HG03571 (cell line): Measurements from ENCODE around the gene EGFR.

Experiments used
- ATAC-seq: cut with Tn5 transposase; IDR thresholded peaks from one replicate; pipeline ENCODE4 v1.9.1; 2021; ENCODE audit not compliant: unreplicated experiment

EGFR gene

DNA sequence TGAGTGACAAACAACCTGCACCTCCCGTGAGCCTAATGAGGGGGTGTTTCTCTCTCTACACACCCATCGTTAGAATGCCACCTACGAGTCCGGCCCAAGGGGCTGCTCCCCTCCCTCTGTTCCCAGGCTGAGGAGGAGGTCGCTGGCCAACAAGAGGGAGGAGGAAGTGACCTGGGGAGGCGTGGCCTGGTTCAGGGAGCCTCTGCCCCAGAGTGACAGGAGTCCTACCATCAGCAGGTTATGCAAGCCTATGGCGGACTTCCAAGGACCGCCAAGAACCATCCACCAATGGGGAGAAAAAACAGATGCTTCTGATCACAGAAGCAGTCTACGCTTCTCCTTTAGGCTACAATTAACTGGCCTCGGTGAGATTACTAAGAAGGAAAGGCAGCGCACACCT is 12.3 kb upstream of the EGFR start:
- ATAC-seq: no peak

- ATAC-seq: no peak
Measured at GRCh38 chr7:55013851-55014250, 5.0 kb upstream of the EGFR start.

GRCh38 chr7:55016061-55016745 is 2.6 kb upstream of the EGFR start:
- no peak for ATAC-seq

DNA sequence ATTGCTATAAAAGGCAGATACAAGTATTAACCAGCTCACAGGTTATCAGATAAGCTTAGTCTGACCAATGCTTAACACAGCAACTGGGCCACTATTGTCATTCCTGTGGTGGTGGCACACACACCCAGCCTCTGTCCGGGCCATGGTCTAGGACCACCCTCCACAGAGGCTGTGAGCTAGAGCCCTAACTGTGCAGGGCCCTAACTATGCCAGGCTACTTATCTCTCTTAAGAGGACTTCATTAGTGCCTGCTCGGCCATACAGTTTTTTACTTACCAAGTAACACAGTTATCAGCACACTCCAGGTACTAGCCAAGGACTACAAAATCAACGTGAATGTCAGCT is 2.1 kb upstream of the EGFR start:
- ATAC-seq: no peak

DNA sequence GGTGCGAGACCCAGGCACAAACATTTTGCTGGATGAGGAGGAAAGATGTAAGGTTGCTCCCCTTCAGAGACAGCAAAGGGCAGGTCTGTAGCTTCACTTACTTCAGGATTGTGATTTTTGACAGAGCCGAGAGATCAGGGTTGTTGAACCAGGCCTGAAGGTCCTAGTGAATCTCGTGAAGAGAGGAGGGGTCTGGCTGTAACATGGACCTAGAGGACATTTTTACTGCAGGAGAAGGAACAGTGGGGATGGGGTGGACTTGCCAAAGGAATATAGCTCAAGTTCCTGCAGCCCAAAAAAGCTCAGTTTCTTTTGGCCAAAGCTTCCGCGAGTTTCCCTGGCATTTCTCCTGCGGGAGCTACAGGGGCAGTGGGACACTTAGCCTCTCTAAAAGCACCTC is 976 bp upstream of the EGFR start:
- ATAC-seq: no peak

DNA sequence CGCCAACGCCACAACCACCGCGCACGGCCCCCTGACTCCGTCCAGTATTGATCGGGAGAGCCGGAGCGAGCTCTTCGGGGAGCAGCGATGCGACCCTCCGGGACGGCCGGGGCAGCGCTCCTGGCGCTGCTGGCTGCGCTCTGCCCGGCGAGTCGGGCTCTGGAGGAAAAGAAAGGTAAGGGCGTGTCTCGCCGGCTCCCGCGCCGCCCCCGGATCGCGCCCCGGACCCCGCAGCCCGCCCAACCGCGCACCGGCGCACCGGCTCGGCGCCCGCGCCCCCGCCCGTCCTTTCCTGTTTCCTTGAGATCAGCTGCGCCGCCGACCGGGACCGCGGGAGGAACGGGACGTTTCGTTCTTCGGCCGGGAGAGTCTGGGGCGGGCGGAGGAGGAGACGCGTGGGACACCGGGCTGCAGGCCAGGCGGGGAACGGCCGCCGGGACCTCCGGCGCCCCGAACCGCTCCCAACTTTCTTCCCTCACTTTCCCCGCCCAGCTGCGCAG is 424 bp downstream of the EGFR start:
- no peak for ATAC-seq

DNA sequence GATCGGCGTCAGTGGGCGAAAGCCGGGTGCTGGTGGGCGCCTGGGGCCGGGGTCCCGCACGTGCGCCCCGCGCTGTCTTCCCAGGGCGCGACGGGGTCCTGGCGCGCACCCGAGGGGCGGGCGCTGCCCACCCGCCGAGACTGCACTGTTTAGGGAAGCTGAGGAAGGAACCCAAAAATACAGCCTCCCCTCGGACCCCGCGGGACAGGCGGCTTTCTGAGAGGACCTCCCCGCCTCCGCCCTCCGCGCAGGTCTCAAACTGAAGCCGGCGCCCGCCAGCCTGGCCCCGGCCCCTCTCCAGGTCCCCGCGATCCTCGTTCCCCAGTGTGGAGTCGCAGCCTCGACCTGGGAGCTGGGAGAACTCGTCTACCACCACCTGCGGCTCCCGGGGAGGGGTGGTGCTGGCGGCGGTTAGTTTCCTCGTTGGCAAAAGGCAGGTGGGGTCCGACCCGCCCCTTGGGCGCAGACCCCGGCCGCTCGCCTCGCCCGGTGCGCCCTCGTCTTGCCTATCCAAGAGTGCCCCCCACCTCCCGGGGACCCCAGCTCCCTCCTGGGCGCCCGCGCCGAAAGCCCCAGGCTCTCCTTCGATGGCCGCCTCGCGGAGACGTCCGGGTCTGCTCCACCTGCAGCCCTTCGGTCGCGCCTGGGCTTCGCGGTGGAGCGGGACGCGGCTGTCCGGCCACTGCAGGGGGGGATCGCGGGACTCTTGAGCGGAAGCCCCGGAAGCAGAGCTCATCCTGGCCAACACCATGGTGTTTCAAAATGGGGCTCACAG is 1.1 kb downstream of the EGFR start:
- no peak for ATAC-seq

- ATAC-seq: no peak
Measured at GRCh38 chr7:55020466-55020871, 1.7 kb downstream of the EGFR start.

GRCh38 chr7:55021053-55021452 is 2.2 kb downstream of the EGFR start:
- no peak for ATAC-seq

GRCh38 chr7:55022002-55022985 is 3.5 kb downstream of the EGFR start:
- no peak for ATAC-seq

- ATAC-seq: no peak
Measured at GRCh38 chr7:55023841-55024505, 5.2 kb downstream of the EGFR start.

GRCh38 chr7:55024776-55025175 is 6.0 kb downstream of the EGFR start:
- no peak for ATAC-seq

DNA sequence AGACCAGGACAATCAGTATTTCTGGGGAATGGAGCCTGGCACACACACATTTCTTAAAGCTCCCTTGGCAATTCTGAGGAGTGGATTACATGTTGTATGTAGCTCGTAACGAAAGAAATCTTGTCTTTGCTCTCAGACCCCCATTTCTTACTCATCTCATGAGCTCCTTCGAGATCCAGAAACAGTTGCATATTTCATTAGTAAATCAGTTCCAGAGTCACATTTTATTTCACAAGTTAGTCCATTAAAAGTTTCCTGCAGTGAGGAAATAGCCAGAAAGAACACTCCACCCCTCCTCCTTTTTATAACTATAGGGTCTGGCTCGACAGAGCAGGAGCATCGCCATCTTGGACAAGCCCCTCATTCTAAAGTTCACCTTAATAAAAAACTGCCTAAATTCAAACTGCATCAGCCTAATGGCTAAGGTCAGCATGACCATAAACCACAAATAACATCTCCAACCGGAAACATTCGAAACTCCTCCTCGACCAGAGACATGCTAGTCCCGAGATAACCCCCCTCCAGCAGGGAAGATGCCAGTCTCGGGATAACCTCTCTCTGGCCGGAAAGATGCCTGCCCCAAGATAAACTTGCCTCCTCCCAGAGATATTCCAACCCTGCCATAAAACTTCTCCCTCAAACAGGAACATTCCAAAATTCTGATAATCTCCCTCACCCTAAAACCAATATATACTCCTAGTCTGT is 7.4 kb downstream of the EGFR start:
- ATAC-seq: no peak

DNA sequence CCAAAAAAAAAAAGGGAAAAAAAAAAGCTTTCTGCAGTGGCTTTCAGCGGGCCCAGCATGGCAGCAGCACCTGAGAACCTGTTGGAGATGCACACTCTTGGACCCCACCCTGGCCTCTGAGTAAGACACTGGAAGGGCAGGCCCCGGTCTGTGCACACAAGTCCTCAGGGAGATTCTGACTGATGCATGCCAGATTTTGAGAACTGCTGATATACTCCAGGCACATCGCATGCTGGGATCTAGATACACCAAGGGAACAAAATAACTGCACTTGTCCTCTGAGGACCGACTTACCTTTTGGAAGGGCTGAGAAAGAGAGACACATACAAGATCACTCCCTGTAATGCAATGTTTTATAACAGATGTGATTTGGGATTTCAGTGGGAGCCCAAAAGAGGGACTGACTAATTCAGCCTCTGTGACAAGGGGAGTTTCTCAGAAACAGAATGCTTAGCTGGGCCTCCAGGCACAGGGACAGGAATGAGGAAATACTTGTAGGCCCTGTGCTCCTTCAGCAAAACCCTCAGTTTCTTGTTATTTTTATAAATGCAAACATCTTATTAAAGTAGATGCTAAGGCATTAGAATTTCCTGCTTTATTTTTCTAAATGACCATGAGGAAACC is 8.2 kb downstream of the EGFR start:
- no peak for ATAC-seq

DNA sequence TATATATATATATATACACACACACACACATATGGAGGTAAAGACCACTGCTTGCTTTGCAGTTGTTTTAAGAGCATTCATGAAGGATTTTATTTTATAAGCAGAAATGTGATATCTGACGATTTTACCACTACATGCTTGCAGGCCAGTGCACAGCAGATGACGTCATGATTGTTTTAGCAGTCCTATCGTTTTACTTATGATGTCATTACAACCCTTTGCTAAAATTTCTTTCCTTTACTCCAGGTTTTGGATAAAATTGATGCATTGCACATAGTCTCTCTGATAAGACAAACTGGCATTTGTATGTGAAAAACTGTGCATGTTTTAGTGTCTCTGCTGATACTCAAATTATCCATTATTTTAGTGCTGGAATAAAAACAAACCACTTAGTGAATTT is 9.2 kb downstream of the EGFR start:
- ATAC-seq: no peak

DNA sequence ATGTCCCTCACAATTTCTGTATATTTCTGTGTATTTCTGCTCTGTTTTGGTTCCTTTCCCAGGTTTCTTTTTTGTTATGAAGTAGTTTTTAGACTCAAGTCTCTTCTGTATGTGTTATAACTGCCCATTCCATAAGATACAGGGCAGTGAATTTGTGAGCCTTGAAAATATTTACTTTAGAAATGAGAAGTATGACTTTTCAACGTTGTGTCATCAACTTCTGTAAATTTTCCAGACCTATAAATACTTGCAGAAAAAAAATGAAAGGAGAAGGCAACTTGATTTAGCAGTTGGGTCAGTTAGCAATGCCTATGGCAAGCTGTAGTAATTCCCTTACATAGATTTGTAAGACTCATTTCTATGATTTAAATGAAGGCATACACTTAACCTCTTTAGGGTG is 11.5 kb downstream of the EGFR start:
- ATAC-seq: no peak

DNA sequence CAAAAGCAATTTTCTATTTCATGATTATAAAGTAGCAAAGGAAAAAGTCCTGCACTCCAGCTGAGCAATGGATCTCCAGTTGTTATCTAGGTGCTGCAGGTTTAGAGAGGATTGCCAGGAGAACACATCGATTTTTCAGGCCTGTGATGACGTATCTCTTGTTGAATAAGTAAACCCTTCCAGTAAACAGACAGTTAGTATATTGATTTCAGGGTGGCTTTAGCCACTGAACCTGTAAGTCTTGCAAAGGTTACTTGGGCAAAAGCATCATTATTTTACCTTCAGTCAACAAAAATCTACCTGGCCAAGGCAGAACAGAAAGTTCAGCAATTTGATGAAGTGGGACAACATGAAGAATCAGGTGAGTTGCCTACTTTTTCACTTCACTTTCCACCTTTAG is 12.3 kb downstream of the EGFR start:
- ATAC-seq: no peak

DNA sequence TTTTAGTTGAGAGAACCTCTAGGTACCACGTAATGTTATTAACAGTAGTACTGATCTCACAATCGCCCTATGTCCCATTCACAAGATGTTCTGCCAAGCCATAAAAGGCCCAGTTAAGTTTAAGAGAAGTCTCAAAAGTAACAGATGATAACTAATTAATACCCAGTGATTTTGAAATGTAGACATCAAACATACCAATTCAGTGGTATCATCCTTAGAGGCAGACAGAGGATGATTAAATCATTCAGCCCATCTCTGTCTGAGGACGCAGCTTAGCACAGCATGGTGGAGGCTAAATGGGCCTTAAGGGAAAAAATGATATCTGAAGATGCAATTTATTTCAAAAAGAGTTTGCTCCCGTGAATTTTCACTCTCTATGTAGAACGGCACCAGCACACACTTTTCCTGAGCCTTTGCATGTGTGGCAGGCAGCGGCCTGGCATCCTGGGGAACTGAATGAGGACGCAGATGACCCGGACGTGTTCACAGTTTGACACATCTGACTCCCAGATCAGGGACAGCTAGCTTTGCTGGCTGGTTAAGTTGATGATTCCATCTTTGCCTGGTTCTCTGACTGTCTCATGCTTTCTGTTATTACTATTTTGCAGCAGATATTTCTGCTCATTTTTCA is 13.4 kb downstream of the EGFR start:
- ATAC-seq: no peak

GRCh38 chr7:55033236-55033846 is 14.5 kb downstream of the EGFR start:
- ATAC-seq: no peak
